Vagina (tissue), 2 donors: ENCODE measurements around the gene CNTLN. TPM values are rescaled to one million over a fixed set of nuclear protein-coding genes. Genes with fewer than 3 reads are reported as not detected.

Experiments used
- DNase-seq, 2 donors: peaks; one replicate each; pipeline ENCODE4 v3.0.0-alpha.2; 2017; ENCODE audit errors: extremely low spot score in 2 of 2
- H3K27ac ChIP-seq: fragments of 200-600 bp; sonication (generic); one replicate; pipeline ENCODE4 v1.5.1; 2019
- H3K27me3 ChIP-seq: fragments of 200-600 bp; sonication (generic); one replicate; pipeline ENCODE4 v1.5.1; 2019
- H3K36me3 ChIP-seq, 2 donors: fragments of 200-600 bp; sonication (generic); one replicate each; pipeline ENCODE4 v1.5.1; 2017 to 2019
- H3K4me1 ChIP-seq: fragments of 200-600 bp; sonication (generic); one replicate; pipeline ENCODE4 v1.5.1; 2019
- H3K4me3 ChIP-seq, 2 donors: fragments of 200-600 bp; sonication (generic); 1 replicate in 1 of 2; 2 replicates in 1 of 2; pipeline ENCODE4 v1.5.1; 2016 to 2019
- H3K9me3 ChIP-seq: fragments of 200-600 bp; sonication (generic); one replicate; pipeline ENCODE4 v1.5.1; 2019
- CTCF ChIP-seq, 3 experiments: fragments of 450-650 bp in 2 of 3; fragments of 200-600 bp in 1 of 3; sonication (generic) in 1 of 3; IDR thresholded peaks; one replicate each; pipeline ENCODE4 v1.5.1; 2017 to 2019; ENCODE audit warnings: antibody characterized with exemption in 3 of 3, mild to moderate bottlenecking in 2 of 3, moderate library complexity in 2 of 3
- POLR2A ChIP-seq, 2 donors: fragments of 450-650 bp; IDR thresholded peaks; one replicate each; pipeline ENCODE4 v1.6.1; 2017; ENCODE audit warnings: antibody characterized with exemption in 2 of 2, mild to moderate bottlenecking in 2 of 2, moderate library complexity in 2 of 2
- POLR2AphosphoS5 ChIP-seq, 2 donors: sonication (generic); formaldehyde crosslinking; IDR thresholded peaks; one replicate each; pipeline ENCODE4 v1.9.0; 2017; ENCODE audit warnings: antibody characterized with exemption in 2 of 2, mild to moderate bottlenecking in 2 of 2, low read depth in 1 of 2; ENCODE audit not compliant: insufficient read depth in 1 of 2
- intact Hi-C: fragments of 100-400 bp; cut with DNase I; formaldehyde crosslinking; loops from one replicate; pipeline ENCODE4 v1.15.1; 2023
- small RNA-seq: library from RNA; depleted of rRNA; stranded (forward); fragments of <200 nt; gene quantifications from one replicate; pipeline ENCODE3, GENCODE V24; 2016
- total RNA-seq: library from RNA; depleted of rRNA; stranded (reverse); fragments of >200 nt; gene quantifications from one replicate; pipeline ENCODE4 v1.2.3, GENCODE V29; 2016

Gene CNTLN
- total RNA-seq, 1 donor from 2014 or later: 13.3 TPM

- Histone ChIP-seq H3K9me3 (no peaks in the 10 kb centered on the region), H3K4me1 (no peaks in the 10 kb centered on the region), H3K27me3 (no peaks in the 10 kb centered on the region), H3K4me3 (no peak overlapping the region), H3K36me3 (no peaks in the 10 kb centered on the region), H3K27ac (no peak overlapping the region)
- DNase-seq: no peak
- TF ChIP-seq CTCF (IDR thresholded peaks at IDR 0.05) (no peak), POLR2AphosphoS5 (IDR thresholded peaks at IDR 0.05; ENCODE audit: insufficient read depth in 1 of 2, low read depth in 1 of 2) (no peak)
- intact Hi-C loops: no loop called here
Observed at GRCh38 chr9:17536027-17536426, 401.2 kb downstream of the CNTLN start.

- Histone ChIP-seq H3K9me3 (no peaks in the 10 kb centered on the region), H3K27ac (no peak overlapping the region), H3K4me3 (no peak overlapping the region), H3K27me3 (no peaks in the 10 kb centered on the region), H3K4me1 (no peaks in the 10 kb centered on the region), H3K36me3 (no peaks in the 10 kb centered on the region)
- intact Hi-C loops: no loop called here
- TF ChIP-seq POLR2AphosphoS5 (IDR thresholded peaks at IDR 0.05; ENCODE audit: insufficient read depth in 1 of 2, low read depth in 1 of 2) (no peak), CTCF (IDR thresholded peaks at IDR 0.05) (no peak), POLR2A (IDR thresholded peaks at IDR 0.05) (no peak)
- DNase-seq: no peak
Observed at GRCh38 chr9:17551023-17551422, 416.2 kb downstream of the CNTLN start.

Small RNA genes lying within 50 kb of the gene (small RNA-seq; reads per million reads assigned to genes)
- not detected for gene RPS29P33
